HK-2 (cell line): ENCODE measurements around the gene MAB21L4.

ENCODE experiments used
- DNase-seq: peaks from one replicate; pipeline ENCODE4 v3.0.0-alpha.2; 2018; ENCODE audit not compliant: unreplicated experiment

Gene MAB21L4

GRCh38 chr2:240876475-240877251 lies 19.3 kb downstream of the MAB21L4 start:
- no peak for DNase-seq

GRCh38 chr2:240876035-240876474 lies 19.9 kb downstream of the MAB21L4 start:
- no peak for DNase-seq

- DNase-seq = no peak
Observed at GRCh38 chr2:240875228-240876034, 20.5 kb downstream of the MAB21L4 start.

GRCh38 chr2:240874715-240875227 lies 21.2 kb downstream of the MAB21L4 start:
- DNase-seq = no peak

GRCh38 chr2:240873805-240874714 lies 21.9 kb downstream of the MAB21L4 start:
- DNase-seq = no peak

GRCh38 chr2:240873098-240873788 lies 22.7 kb downstream of the MAB21L4 start:
- no peak for DNase-seq

- no peak for DNase-seq
Observed at GRCh38 chr2:240872317-240873097, 23.4 kb downstream of the MAB21L4 start.

GRCh38 chr2:240871071-240871958 lies 24.6 kb downstream of the MAB21L4 start:
- no peak for DNase-seq

GRCh38 chr2:240869956-240870875 lies 25.7 kb downstream of the MAB21L4 start:
- DNase-seq = no peak

GRCh38 chr2:240869109-240869955 lies 26.6 kb downstream of the MAB21L4 start:
- no peak for DNase-seq

GRCh38 chr2:240868286-240869108 lies 27.5 kb downstream of the MAB21L4 start, which contains the start of gene AGXT:
Gene AGXT, plus strand, starts transcription at chr2:240868824. Its CDS starts 42 bp downstream, at chr2:240868866.
- no peak for DNase-seq

- no peak for DNase-seq
Observed at GRCh38 chr2:240865391-240865790, 30.6 kb downstream of the MAB21L4 start.

- DNase-seq = no peak
Observed at GRCh38 chr2:240864475-240864874, 31.5 kb downstream of the MAB21L4 start.

GRCh38 chr2:240861547-240861946 lies 34.4 kb downstream of the MAB21L4 start:
- no peak for DNase-seq

GRCh38 chr2:240858871-240859270 lies 37.1 kb downstream of the MAB21L4 start:
- no peak for DNase-seq

GRCh38 chr2:240858321-240858720 lies 37.6 kb downstream of the MAB21L4 start:
- DNase-seq = no peak
